HG03064 (cell line): ENCODE measurements around the gene MUC12.
"Not testable (repeated sequence)": the region's sequence is repeated elsewhere in the genome, so short reads cannot be mapped to it uniquely, and the experiment has no call there.

ENCODE experiments used
- ATAC-seq: cut with Tn5 transposase; IDR thresholded peaks from one replicate; pipeline ENCODE4 v1.9.1; 2021; ENCODE audit warnings: low read depth; ENCODE audit not compliant: unreplicated experiment

The MUC12 gene

GRCh38 chr7:100969066-100969615, at the start of gene MUC12:
Gene MUC12, plus strand, starts transcription at chr7:100969565. Its CDS starts 58 bp downstream, at chr7:100969623.
- no peak for ATAC-seq

GRCh38 chr7:100919779-100920437, 49.5 kb upstream of the MUC12 start:
- ATAC-seq = not testable (repeated sequence)

GRCh38 chr7:100921039-100921438, 48.3 kb upstream of the MUC12 start:
- no peak for ATAC-seq

- ATAC-seq = not testable (repeated sequence)
These were observed 45.7 kb upstream of the MUC12 start for GRCh38 chr7:100923616-100924015.

- ATAC-seq = no peak
These were observed 39.6 kb upstream of the MUC12 start for GRCh38 chr7:100929808-100930174.

GRCh38 chr7:100933734-100934133, 35.6 kb upstream of the MUC12 start:
- ATAC-seq = no peak

GRCh38 chr7:100935381-100935780, 34.0 kb upstream of the MUC12 start:
- ATAC-seq = not testable (repeated sequence)

- not testable (repeated sequence) for ATAC-seq
These were observed 33.2 kb upstream of the MUC12 start for GRCh38 chr7:100936167-100936566.

- ATAC-seq = no peak
These were observed 27.2 kb upstream of the MUC12 start for GRCh38 chr7:100942045-100942774.

GRCh38 chr7:100943693-100944092, 25.7 kb upstream of the MUC12 start:
- no peak for ATAC-seq

- ATAC-seq = no peak
These were observed 25.2 kb upstream of the MUC12 start for GRCh38 chr7:100944138-100944537.

GRCh38 chr7:100946111-100946510, 23.3 kb upstream of the MUC12 start:
- ATAC-seq = no peak

GRCh38 chr7:100946766-100947365, 22.5 kb upstream of the MUC12 start:
- ATAC-seq = no peak

- no peak for ATAC-seq
These were observed 21.6 kb upstream of the MUC12 start for GRCh38 chr7:100947792-100948191.

GRCh38 chr7:100949227-100949932, 20.0 kb upstream of the MUC12 start, which contains the start of gene MUC3A:
Gene MUC3A, plus strand, starts transcription at chr7:100949534. Its CDS starts 91 bp downstream, at chr7:100949625.
- no peak for ATAC-seq

GRCh38 chr7:100949933-100950443, 19.4 kb upstream of the MUC12 start:
- ATAC-seq = no peak

GRCh38 chr7:100951172-100951571, 18.2 kb upstream of the MUC12 start:
- ATAC-seq = no peak

GRCh38 chr7:100951888-100952560, 17.3 kb upstream of the MUC12 start:
- ATAC-seq = no peak

GRCh38 chr7:100952641-100953040, 16.7 kb upstream of the MUC12 start:
- ATAC-seq = no peak

GRCh38 chr7:100957832-100958421, 11.4 kb upstream of the MUC12 start:
- ATAC-seq = no peak
